HG02840 (cell line): Measurements from ENCODE around the gene TACR1.

ENCODE experiments used
- ATAC-seq: cut with Tn5 transposase; IDR thresholded peaks from one replicate; pipeline ENCODE4 v1.9.1; 2021; ENCODE audit warnings: mild to moderate bottlenecking, moderate library complexity, moderate number of reproducible peaks; ENCODE audit not compliant: unreplicated experiment, low FRiP score

TACR1 gene

GRCh38 chr2:75055142-75055819 lies 144.0 kb downstream of the TACR1 start:
- ATAC-seq = no peak

GRCh38 chr2:75054296-75054695 lies 145.0 kb downstream of the TACR1 start:
- ATAC-seq = no peak

- ATAC-seq = peak; percentile 63
These were observed 145.7 kb downstream of the TACR1 start for GRCh38 chr2:75053484-75054112.

- no peak for ATAC-seq
These were observed 151.2 kb downstream of the TACR1 start for GRCh38 chr2:75047992-75048625.

GRCh38 chr2:75047189-75047991 lies 151.9 kb downstream of the TACR1 start:
- no peak for ATAC-seq

- no peak for ATAC-seq
These were observed 153.7 kb downstream of the TACR1 start for GRCh38 chr2:75045526-75046050.

- no peak for ATAC-seq
These were observed 155.0 kb downstream of the TACR1 start for GRCh38 chr2:75044291-75044690.

GRCh38 chr2:75042823-75043222 lies 156.5 kb downstream of the TACR1 start:
- ATAC-seq = no peak

- ATAC-seq = no peak
These were observed 157.4 kb downstream of the TACR1 start for GRCh38 chr2:75041731-75042600.

GRCh38 chr2:75041226-75041625 lies 158.1 kb downstream of the TACR1 start:
- ATAC-seq = no peak

GRCh38 chr2:75035444-75036353 lies 163.6 kb downstream of the TACR1 start:
- ATAC-seq = no peak

GRCh38 chr2:75033516-75033915 lies 165.8 kb downstream of the TACR1 start:
- ATAC-seq = no peak

- ATAC-seq = no peak
These were observed 167.2 kb downstream of the TACR1 start for GRCh38 chr2:75031906-75032803.

- no peak for ATAC-seq
These were observed 168.1 kb downstream of the TACR1 start for GRCh38 chr2:75031171-75031570.

GRCh38 chr2:75030218-75031009 lies 168.9 kb downstream of the TACR1 start:
- ATAC-seq = no peak

GRCh38 chr2:75027886-75028285 lies 171.4 kb downstream of the TACR1 start:
- no peak for ATAC-seq
